Ectodermal cell (in vitro differentiated cells): ENCODE data around the gene NEDD4L.

Experiments
- H3K27ac ChIP-seq: 2 replicates; pipeline ENCODE4 v1.7.0; 2013; ENCODE audit warnings: mild to moderate bottlenecking, low read depth, low read length; ENCODE audit not compliant: insufficient read depth, poor library complexity, severe bottlenecking
- H3K27me3 ChIP-seq: 2 replicates; pipeline ENCODE4 v1.7.0; 2013; ENCODE audit warnings: mild to moderate bottlenecking, low read length; ENCODE audit not compliant: insufficient read depth, control insufficient read depth, poor library complexity, severe bottlenecking
- H3K36me3 ChIP-seq: one replicate; pipeline ENCODE4 v1.7.0; 2013; ENCODE audit warnings: low read length; ENCODE audit not compliant: control insufficient read depth, insufficient read depth
- H3K4me1 ChIP-seq: one replicate; pipeline ENCODE4 v1.7.0; 2013; ENCODE audit warnings: low read length; ENCODE audit not compliant: control insufficient read depth, insufficient read depth
- H3K4me3 ChIP-seq: 2 replicates; pipeline ENCODE4 v1.7.0; 2013; ENCODE audit warnings: low read depth, low read length, control low read depth; ENCODE audit not compliant: insufficient read depth
- H3K9me3 ChIP-seq: 2 replicates; pipeline ENCODE4 v1.7.0; 2013; ENCODE audit warnings: mild to moderate bottlenecking, low read length, moderate library complexity; ENCODE audit not compliant: control insufficient read depth
- WGBS, 2 experiments: methylation state at CpG; one replicate each; pipeline ENCODE4 v1.1.7; 2013; ENCODE audit warnings: missing lambda C conversion rate in 2 of 2; 5-methylcytosine and 5-hydroxymethylcytosine counted together

The NEDD4L gene

DNA sequence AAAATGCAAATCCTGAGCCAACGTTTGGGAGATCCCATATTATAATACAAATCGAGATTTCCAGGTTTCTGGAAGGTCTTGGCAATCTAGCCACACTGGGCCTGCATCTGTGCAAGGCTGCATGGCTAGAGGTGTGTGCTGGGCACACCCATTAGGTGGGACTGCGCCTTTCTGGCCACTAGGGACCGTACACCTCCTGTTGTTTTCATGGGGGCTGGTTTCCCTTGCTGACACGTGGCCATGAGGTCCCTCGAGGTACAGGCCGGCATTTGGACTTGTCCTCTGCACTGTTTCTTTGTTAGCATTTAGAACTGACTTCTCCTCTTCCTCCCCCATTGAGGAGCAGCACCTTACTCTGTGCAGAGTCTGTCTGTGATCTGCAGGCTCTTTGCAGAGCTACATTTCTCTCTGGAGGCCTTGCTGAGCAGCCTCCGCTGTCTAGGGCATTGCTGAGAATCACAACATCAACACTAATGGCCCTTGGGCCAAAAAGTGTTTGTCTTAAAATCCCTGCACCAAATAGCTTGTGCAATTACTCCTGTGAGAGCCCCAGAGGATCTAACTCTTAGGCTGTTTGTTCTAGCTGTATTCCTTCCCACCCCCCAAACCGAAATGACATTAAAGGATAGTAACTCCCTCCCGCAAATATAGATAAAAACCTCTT is 131.2 kb downstream of the NEDD4L start:
- no peak overlapping the region for H3K27ac ChIP-seq
- no peak overlapping the region for H3K4me3 ChIP-seq
- no peaks in the 10 kb centered on the region for H3K27me3 ChIP-seq
- WGBS, 2 experiments = 77 to 79% methylated on average over 10 of the region's 10 CpGs
- no peaks in the 10 kb centered on the region for H3K36me3 ChIP-seq
- H3K4me1 ChIP-seq = peaks cover 14% of the 10 kb centered on the region
- H3K9me3 ChIP-seq = no peaks in the 10 kb centered on the region

DNA sequence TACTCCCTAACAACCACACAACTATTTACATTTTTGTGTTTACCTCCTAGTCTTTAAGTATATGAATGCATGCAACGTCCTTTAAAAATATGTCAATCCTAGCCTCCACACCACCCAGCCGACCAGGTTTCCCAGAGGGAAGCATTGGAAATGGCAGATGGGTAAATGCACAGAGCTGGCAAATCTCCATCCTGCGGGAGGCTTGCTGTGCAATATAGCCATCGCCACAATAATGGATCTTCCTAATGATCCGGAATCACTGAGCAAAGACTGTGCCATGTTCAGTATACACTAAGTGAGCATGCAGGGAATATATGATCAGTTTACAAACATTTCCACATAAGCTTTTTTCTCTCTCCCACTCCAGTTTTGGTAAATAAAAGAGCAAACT is 131.8 kb downstream of the NEDD4L start:
- H3K36me3 ChIP-seq = no peaks in the 10 kb centered on the region
- H3K9me3 ChIP-seq = no peaks in the 10 kb centered on the region
- H3K27me3 ChIP-seq = no peaks in the 10 kb centered on the region
- 91 to 92% methylated on average over 5 of the region's 5 CpGs for WGBS, 2 experiments
- no peak overlapping the region for H3K4me3 ChIP-seq
- peaks cover 14% of the 10 kb centered on the region for H3K4me1 ChIP-seq
- no peak overlapping the region for H3K27ac ChIP-seq

DNA sequence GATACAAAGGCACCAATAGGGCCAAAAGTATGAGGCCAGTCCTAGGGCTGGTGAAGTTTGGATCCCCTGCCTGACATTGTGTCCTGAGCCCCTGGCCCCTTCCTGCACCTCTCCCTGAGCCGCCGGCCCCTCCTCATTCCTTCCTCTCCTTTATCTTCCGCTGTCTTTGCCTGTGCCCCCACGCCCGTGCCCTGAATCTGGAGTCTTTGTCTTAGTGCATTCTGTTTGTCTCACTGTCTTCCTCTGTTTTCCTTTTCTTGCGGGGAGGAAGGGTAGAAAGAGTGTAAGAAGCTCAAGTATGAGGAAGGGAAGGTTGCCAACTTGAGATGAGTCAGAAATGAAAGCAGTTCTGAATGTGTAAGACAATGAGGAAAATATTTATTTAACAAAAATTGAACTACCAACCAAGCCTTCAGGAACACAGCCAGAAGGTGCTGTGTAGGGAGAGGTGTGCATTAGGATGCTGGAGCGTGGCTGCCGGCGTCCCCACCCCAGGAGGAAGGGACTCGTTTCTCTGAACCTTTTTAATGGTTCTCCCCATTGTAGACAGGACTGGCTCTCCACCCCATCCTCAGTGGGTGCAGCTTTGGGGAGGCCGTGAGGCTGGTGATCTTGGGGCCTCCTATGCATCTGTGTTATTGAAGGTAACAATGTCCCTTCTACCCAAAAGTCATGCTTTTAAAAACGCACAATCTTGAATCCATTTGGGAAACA is 133.1 kb downstream of the NEDD4L start:
- no peak overlapping the region for H3K27ac ChIP-seq
- H3K9me3 ChIP-seq = no peaks in the 10 kb centered on the region
- WGBS, 2 experiments = 64 to 66% methylated on average over 11 to 12 of the region's 12 CpGs

GRCh38 chr18:58177896-58178470 is 134.0 kb downstream of the NEDD4L start:
- H3K27me3 ChIP-seq = no peaks in the 10 kb centered on the region
- H3K36me3 ChIP-seq = no peaks in the 10 kb centered on the region
- no peak overlapping the region for H3K27ac ChIP-seq
- no peaks in the 10 kb centered on the region for H3K9me3 ChIP-seq
- H3K4me3 ChIP-seq = no peak overlapping the region
- WGBS, 2 experiments = 93 to 94% methylated on average over 3 to 4 of the region's 4 CpGs
- H3K4me1 ChIP-seq = peaks cover 14% of the 10 kb centered on the region

More for the DNA sequence above, 133.1 kb downstream of the NEDD4L start:
- Histone ChIP-seq H3K4me1 (peaks cover 14% of the 10 kb centered on the region), H3K27me3 (no peaks in the 10 kb centered on the region), H3K36me3 (no peaks in the 10 kb centered on the region), H3K4me3 (no peak overlapping the region)

- WGBS, 2 experiments = 90 to 92% methylated on average over 8 of the region's 8 CpGs
- Histone ChIP-seq H3K27ac (no peak overlapping the region), H3K4me1 (peaks cover 14% of the 10 kb centered on the region)
These were observed 134.5 kb downstream of the NEDD4L start for GRCh38 chr18:58178511-58178910.

DNA sequence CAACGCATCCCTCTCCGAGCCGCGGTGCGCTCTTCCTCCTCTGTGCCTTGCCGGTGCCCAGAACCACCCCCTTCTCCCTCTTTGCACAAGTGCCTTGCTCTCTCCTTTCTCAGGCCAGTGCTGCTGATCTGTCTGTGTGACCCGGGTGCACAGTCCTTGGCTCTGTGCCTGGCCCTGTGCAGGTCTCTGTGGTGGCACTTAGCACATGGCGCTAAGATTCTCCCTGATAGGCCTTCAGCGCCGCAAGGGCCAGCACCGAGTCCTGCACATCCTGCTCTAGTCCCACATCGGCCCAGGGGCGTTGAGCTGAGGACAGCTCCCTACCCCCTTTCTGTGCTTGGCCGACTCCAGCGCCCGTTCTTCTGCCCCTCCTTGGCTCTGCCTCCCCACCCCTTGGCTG is 136.1 kb downstream of the NEDD4L start:
- Histone ChIP-seq H3K4me3 (no peak overlapping the region), H3K4me1 (peaks cover 14% of the 10 kb centered on the region), H3K36me3 (no peaks in the 10 kb centered on the region), H3K9me3 (no peaks in the 10 kb centered on the region), H3K27me3 (no peaks in the 10 kb centered on the region), H3K27ac (no peak overlapping the region)
- 88 to 93% methylated on average over 16 of the region's 16 CpGs for WGBS, 2 experiments

More at GRCh38 chr18:58178511-58178910, 134.5 kb downstream of the NEDD4L start:
- no peaks in the 10 kb centered on the region for H3K36me3 ChIP-seq
- H3K4me3 ChIP-seq = no peak overlapping the region
- H3K9me3 ChIP-seq = no peaks in the 10 kb centered on the region
- H3K27me3 ChIP-seq = no peaks in the 10 kb centered on the region

DNA sequence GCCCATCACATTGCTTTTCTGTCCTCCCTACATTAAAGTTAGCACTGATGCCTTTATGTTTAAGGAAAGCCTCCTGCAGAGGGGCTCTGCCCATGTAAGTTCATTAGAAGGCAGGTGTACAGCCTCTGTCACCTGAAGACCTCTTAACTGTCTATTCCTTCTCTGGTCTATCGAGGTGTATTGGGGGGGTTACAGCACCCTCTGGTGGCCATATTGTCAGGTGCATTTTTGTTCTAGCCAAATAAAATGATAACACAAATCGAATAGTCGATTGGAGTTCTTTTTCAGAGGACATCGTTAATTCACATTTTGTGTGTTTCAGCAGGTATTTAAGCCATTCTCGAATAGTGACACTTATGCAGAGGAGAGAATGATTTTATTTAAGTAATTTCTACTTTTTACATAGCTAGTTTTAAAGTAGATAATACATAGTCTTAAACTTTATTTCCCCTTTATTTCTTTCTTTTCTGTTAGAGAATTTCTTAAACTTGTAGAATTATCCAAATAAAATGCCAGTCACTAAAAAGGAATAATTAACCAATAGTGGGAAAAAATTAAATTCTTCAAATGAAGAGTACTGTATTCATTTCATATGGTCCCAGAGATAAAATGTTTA is 136.8 kb downstream of the NEDD4L start:
- WGBS, 2 experiments = 71 to 78% methylated on average over 4 to 5 of the region's 5 CpGs
- no peak overlapping the region for H3K4me3 ChIP-seq
- H3K27ac ChIP-seq = no peak overlapping the region
- no peaks in the 10 kb centered on the region for H3K9me3 ChIP-seq
- H3K4me1 ChIP-seq = peaks cover 14% of the 10 kb centered on the region
- H3K36me3 ChIP-seq = no peaks in the 10 kb centered on the region
- H3K27me3 ChIP-seq = no peaks in the 10 kb centered on the region

GRCh38 chr18:58181988-58182387 is 138.0 kb downstream of the NEDD4L start:
- H3K27ac ChIP-seq = no peak overlapping the region
- H3K36me3 ChIP-seq = no peaks in the 10 kb centered on the region

DNA sequence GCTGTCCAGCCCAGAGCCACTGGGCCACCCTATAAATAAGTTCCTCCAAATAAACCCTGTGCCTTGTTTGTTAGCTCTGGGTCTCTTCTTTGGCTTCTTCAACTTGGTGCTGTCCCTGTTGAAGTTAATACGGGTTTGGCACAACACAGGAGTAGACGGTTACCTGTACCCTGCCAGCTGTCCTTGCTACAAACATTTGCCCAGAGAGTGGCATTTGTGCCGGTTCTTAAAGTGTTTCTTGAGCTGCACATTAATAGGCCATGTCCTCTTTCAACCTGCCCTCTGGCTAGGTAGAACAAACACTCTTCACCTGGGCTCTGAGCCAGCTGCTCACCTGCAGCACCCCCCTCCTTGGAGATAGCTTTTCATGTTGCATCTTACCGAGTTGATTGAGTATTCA is 139.2 kb downstream of the NEDD4L start:
- 93% methylated on average over 4 of the region's 4 CpGs for WGBS, 2 experiments
- Histone ChIP-seq H3K27ac (no peak overlapping the region), H3K27me3 (no peaks in the 10 kb centered on the region), H3K9me3 (no peaks in the 10 kb centered on the region), H3K4me3 (no peak overlapping the region), H3K36me3 (no peaks in the 10 kb centered on the region), H3K4me1 (peaks cover 7% of the 10 kb centered on the region)

More at GRCh38 chr18:58181988-58182387, 138.0 kb downstream of the NEDD4L start:
- Histone ChIP-seq H3K27me3 (no peaks in the 10 kb centered on the region), H3K4me1 (peaks cover 10% of the 10 kb centered on the region), H3K4me3 (no peak overlapping the region), H3K9me3 (no peaks in the 10 kb centered on the region)
- WGBS, 2 experiments = 100% methylated on average over 2 of the region's 2 CpGs
